A673 (cell line): ENCODE measurements around the gene CCDC197.

Experiments used
- EZH2 ChIP-seq: fragments of 200-600 bp; sonication (generic); IDR thresholded peaks from 2 replicates; pipeline ENCODE4 v1.6.1; 2017; ENCODE audit warnings: borderline replicate concordance, low read depth, mild to moderate bottlenecking, mixed read lengths, antibody characterized with exemption, low read length; ENCODE audit not compliant: poor library complexity, severe bottlenecking
- TF ChIP-seq, protein P1 (sequence below): fragments of 300-800, 200-600 bp; sonication (generic); conservative IDR thresholded peaks from 2 replicates; pipeline ENCODE4 v1.5.1; 2017; ENCODE audit warnings: low read depth, mild to moderate bottlenecking, antibody characterized with exemption, low read length, moderate library complexity, mixed read lengths

DNA sequence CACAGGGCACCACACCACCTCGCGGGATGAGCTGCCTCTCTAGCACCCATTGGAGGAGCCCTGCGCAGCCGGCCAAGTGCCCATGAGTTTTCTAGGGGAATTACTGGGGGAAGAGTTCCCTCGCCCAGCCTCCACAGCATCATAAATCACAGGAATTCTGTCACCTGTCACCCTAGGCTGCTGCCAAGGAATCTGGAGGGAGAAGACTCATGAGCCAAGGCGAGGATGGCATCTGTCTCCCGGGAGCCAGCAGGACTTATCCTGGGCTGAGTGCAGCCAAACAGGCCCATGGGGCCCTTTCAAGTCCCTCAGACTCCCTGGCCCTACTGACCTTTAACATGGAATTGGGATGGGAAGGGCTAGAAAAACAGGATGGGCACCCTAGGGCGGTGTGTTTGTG is 21.2 kb downstream of the CCDC197 start:
- no peak for TF ChIP-seq EZH2
- TF ChIP-seq, protein P1, sequence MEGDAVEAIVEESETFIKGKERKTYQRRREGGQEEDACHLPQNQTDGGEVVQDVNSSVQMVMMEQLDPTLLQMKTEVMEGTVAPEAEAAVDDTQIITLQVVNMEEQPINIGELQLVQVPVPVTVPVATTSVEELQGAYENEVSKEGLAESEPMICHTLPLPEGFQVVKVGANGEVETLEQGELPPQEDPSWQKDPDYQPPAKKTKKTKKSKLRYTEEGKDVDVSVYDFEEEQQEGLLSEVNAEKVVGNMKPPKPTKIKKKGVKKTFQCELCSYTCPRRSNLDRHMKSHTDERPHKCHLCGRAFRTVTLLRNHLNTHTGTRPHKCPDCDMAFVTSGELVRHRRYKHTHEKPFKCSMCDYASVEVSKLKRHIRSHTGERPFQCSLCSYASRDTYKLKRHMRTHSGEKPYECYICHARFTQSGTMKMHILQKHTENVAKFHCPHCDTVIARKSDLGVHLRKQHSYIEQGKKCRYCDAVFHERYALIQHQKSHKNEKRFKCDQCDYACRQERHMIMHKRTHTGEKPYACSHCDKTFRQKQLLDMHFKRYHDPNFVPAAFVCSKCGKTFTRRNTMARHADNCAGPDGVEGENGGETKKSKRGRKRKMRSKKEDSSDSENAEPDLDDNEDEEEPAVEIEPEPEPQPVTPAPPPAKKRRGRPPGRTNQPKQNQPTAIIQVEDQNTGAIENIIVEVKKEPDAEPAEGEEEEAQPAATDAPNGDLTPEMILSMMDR: no peak
